Tibial nerve (tissue), 3 donors: ENCODE results near the gene RPL7L1.

Experiments
- CTCF ChIP-seq, 5 experiments: fragments of 200-600 bp in 3 of 5; fragments of 450-650 bp in 2 of 5; sonication (generic) in 3 of 5; IDR thresholded peaks; one replicate each; pipeline ENCODE4 v1.5.1; 2016 to 2019; ENCODE audit warnings: antibody characterized with exemption in 5 of 5, mild to moderate bottlenecking in 3 of 5, moderate library complexity in 2 of 5
- POLR2A ChIP-seq, 2 donors: fragments of 450-650 bp; IDR thresholded peaks; one replicate each; pipeline ENCODE4 v1.6.1; 2017; ENCODE audit warnings: antibody characterized with exemption in 2 of 2, mild to moderate bottlenecking in 2 of 2, moderate library complexity in 2 of 2

- TF ChIP-seq CTCF (IDR thresholded peaks at IDR 0.05) (no peak), POLR2A (IDR thresholded peaks at IDR 0.05) (no peak)
Observed at GRCh38 chr6:42871711-42872110, 7.7 kb upstream of the RPL7L1 start.
